Esophagus (tissue), 2 donors: Measurements from ENCODE around the gene GADD45A. TPM values are rescaled to one million over a fixed set of nuclear protein-coding genes. Genes with fewer than 3 reads are reported as not detected.
A peak's percentile ranks its signal among the peaks of the same experiment; 100 is the strongest.

Experiments
- H3K27ac ChIP-seq, 2 donors: one replicate each; pipeline ENCODE4 v1.5.1; 2013; ENCODE audit warnings: low read depth in 2 of 2, mild to moderate bottlenecking in 2 of 2, inconsistent platforms in 1 of 2, low read length in 1 of 2, moderate library complexity in 1 of 2
- H3K27me3 ChIP-seq, 2 donors: one replicate each; pipeline ENCODE4 v1.6.1; 2013; ENCODE audit warnings: low read length in 2 of 2, control low read depth in 1 of 2, mild to moderate bottlenecking in 1 of 2; ENCODE audit not compliant: insufficient read depth in 2 of 2, control insufficient read depth in 1 of 2
- H3K36me3 ChIP-seq, 2 donors: one replicate each; pipeline ENCODE4 v1.6.1; 2013; ENCODE audit warnings: low read length in 1 of 2; ENCODE audit not compliant: control insufficient read depth in 2 of 2, insufficient read depth in 2 of 2
- H3K4me1 ChIP-seq, 2 donors: one replicate each; pipeline ENCODE4 v1.6.1; 2013; ENCODE audit warnings: low read length in 1 of 2; ENCODE audit not compliant: control insufficient read depth in 2 of 2, insufficient read depth in 2 of 2
- H3K4me3 ChIP-seq, 2 donors: one replicate each; pipeline ENCODE4 v1.5.1; 2013; ENCODE audit warnings: low read length in 2 of 2, mild to moderate bottlenecking in 2 of 2, low read depth in 1 of 2, moderate library complexity in 1 of 2
- H3K9me3 ChIP-seq, 2 donors: one replicate each; pipeline ENCODE4 v1.6.1; 2013; ENCODE audit warnings: mild to moderate bottlenecking in 2 of 2, low read depth in 1 of 2, low read length in 1 of 2, moderate library complexity in 1 of 2; ENCODE audit not compliant: control insufficient read depth in 2 of 2, insufficient read depth in 1 of 2
- WGBS, 2 donors: extraction: QIAGEN DNeasy Blood & Tissue Kit; methylation state at CpG; one replicate each; pipeline ENCODE4 v1.1.7; 2013; 5-methylcytosine and 5-hydroxymethylcytosine counted together
- polyA plus RNA-seq, 2 donors: library from polyadenylated mRNA; stranded (reverse); fragments of 200-250 nt; gene quantifications; one replicate each; pipeline ENCODE4 v1.2.3, GENCODE V29; 2013
- donor health status: healthy with polysubstance abuse.
- donor health status: Bipolar disorder and iron deficiency.

The GADD45A gene
- polyA plus RNA-seq, 2 donors: 32.7 to 56.7 TPM

GRCh38 chr1:67677408-67677807 is 7.6 kb upstream of the GADD45A start:
- 96 to 97% methylated on average over 2 of the region's 2 CpGs for WGBS, 2 donors
- H3K4me1 ChIP-seq: no peaks in the 10 kb centered on the region

GRCh38 chr1:67677930-67678329 is 7.1 kb upstream of the GADD45A start:
- H3K27ac ChIP-seq: no peak overlapping the region
- no peak overlapping the region for H3K4me3 ChIP-seq
- WGBS, 2 donors: 77 to 84% methylated on average over 2 of the region's 2 CpGs
- no peaks in the 10 kb centered on the region for H3K36me3 ChIP-seq
- H3K4me1 ChIP-seq: no peaks in the 10 kb centered on the region
- no peaks in the 10 kb centered on the region for H3K9me3 ChIP-seq
- H3K27me3 ChIP-seq: no peaks in the 10 kb centered on the region

More at GRCh38 chr1:67677408-67677807, 7.6 kb upstream of the GADD45A start:
- Histone ChIP-seq H3K27me3 (no peaks in the 10 kb centered on the region), H3K9me3 (no peaks in the 10 kb centered on the region), H3K4me3 (no peak overlapping the region), H3K27ac (no peak overlapping the region), H3K36me3 (no peaks in the 10 kb centered on the region)

- no peaks in the 10 kb centered on the region for H3K36me3 ChIP-seq
- no peak overlapping the region for H3K27ac ChIP-seq
- no peaks in the 10 kb centered on the region for H3K27me3 ChIP-seq
- H3K4me1 ChIP-seq: no peaks in the 10 kb centered on the region
- H3K4me3 ChIP-seq: no peak overlapping the region
- H3K9me3 ChIP-seq: no peaks in the 10 kb centered on the region
Measured at GRCh38 chr1:67679691-67680090, 5.3 kb upstream of the GADD45A start.

- no peaks in the 10 kb centered on the region for H3K9me3 ChIP-seq
- no peaks in the 10 kb centered on the region for H3K27me3 ChIP-seq
- 97 to 98% methylated on average over 2 of the region's 2 CpGs for WGBS, 2 donors
- no peak overlapping the region for H3K27ac ChIP-seq
- H3K4me3 ChIP-seq: no peak overlapping the region
- H3K36me3 ChIP-seq: no peaks in the 10 kb centered on the region
- H3K4me1 ChIP-seq: no peaks in the 10 kb centered on the region
Measured at GRCh38 chr1:67680486-67680885, 4.5 kb upstream of the GADD45A start.

- no peaks in the 10 kb centered on the region for H3K4me1 ChIP-seq
- no peak overlapping the region for H3K4me3 ChIP-seq
- H3K27ac ChIP-seq: peak overlapping the region in 1 of 2 donors; percentile 59
- no peaks in the 10 kb centered on the region for H3K9me3 ChIP-seq
- H3K27me3 ChIP-seq: no peaks in the 10 kb centered on the region
- H3K36me3 ChIP-seq: no peaks in the 10 kb centered on the region
- 23 to 44% methylated on average over 3 of the region's 3 CpGs for WGBS, 2 donors
Measured at GRCh38 chr1:67682659-67683197, 2.3 kb upstream of the GADD45A start.

GRCh38 chr1:67683316-67683715 is 1.7 kb upstream of the GADD45A start:
- Histone ChIP-seq H3K4me3 (no peak overlapping the region), H3K27me3 (no peaks in the 10 kb centered on the region), H3K27ac (peak overlapping the region in 1 of 2 donors; percentile 59), H3K36me3 (no peaks in the 10 kb centered on the region), H3K4me1 (no peaks in the 10 kb centered on the region), H3K9me3 (no peaks in the 10 kb centered on the region)
- 27 to 29% methylated on average over 3 of the region's 3 CpGs for WGBS, 2 donors

- H3K27ac ChIP-seq: peak overlapping the region; percentile 60 to 82
- 12 to 14% methylated on average over 8 of the region's 8 CpGs for WGBS, 2 donors
- H3K4me3 ChIP-seq: peak overlapping the region in 1 of 2 donors; percentile 17
Measured at GRCh38 chr1:67683766-67684525, 1.1 kb upstream of the GADD45A start.

GRCh38 chr1:67684526-67685066 is 405 bp upstream of the GADD45A start:
- 0% methylated on average over 20 of the region's 20 CpGs for WGBS, 2 donors
- Histone ChIP-seq H3K4me3 (peak overlapping the region in 1 of 2 donors; percentile 17), H3K27ac (peak overlapping the region; percentile 60 to 82), H3K27me3 (no peaks in the 10 kb centered on the region), H3K36me3 (peaks cover 0 to 4% of the 10 kb centered on the region in 2 donors), H3K9me3 (no peaks in the 10 kb centered on the region), H3K4me1 (no peaks in the 10 kb centered on the region)

More at GRCh38 chr1:67683766-67684525, 1.1 kb upstream of the GADD45A start:
- H3K9me3 ChIP-seq: no peaks in the 10 kb centered on the region
- H3K27me3 ChIP-seq: no peaks in the 10 kb centered on the region
- peaks cover 0 to 4% of the 10 kb centered on the region in 2 donors for H3K36me3 ChIP-seq
- no peaks in the 10 kb centered on the region for H3K4me1 ChIP-seq

- Histone ChIP-seq H3K27ac (peak overlapping the region; percentile 99 to 100), H3K36me3 (peaks cover 0 to 4% of the 10 kb centered on the region in 2 donors), H3K4me3 (peak overlapping the region; percentile 90 to 100), H3K27me3 (no peaks in the 10 kb centered on the region), H3K4me1 (no peaks in the 10 kb centered on the region), H3K9me3 (no peaks in the 10 kb centered on the region)
- 0 to 1% methylated on average over 55 to 65 of the region's 65 CpGs for WGBS, 2 donors
Measured at GRCh38 chr1:67685558-67686266, 711 bp downstream of the GADD45A start.
